Esophagus muscularis mucosa (tissue), 4 donors: ENCODE measurements around the gene AGT.

Experiments used
- EP300 ChIP-seq: sonication (generic); formaldehyde crosslinking; IDR thresholded peaks from one replicate; pipeline ENCODE4 v1.6.1; 2017; ENCODE audit warnings: antibody characterized with exemption
- POLR2A ChIP-seq: fragments of 450-650 bp; IDR thresholded peaks from one replicate; pipeline ENCODE4 v1.6.1; 2017; ENCODE audit warnings: antibody characterized with exemption, moderate library complexity, mild to moderate bottlenecking, low read depth
- TF ChIP-seq, protein P1 (sequence below), 3 experiments: fragments of 200-600 bp in 2 of 3; fragments of 450-650 bp in 1 of 3; sonication (generic) in 2 of 3; IDR thresholded peaks; one replicate each; pipeline ENCODE4 v1.5.1; 2017 to 2019; ENCODE audit warnings: antibody characterized with exemption in 3 of 3, mild to moderate bottlenecking in 2 of 3, moderate library complexity in 1 of 3

DNA sequence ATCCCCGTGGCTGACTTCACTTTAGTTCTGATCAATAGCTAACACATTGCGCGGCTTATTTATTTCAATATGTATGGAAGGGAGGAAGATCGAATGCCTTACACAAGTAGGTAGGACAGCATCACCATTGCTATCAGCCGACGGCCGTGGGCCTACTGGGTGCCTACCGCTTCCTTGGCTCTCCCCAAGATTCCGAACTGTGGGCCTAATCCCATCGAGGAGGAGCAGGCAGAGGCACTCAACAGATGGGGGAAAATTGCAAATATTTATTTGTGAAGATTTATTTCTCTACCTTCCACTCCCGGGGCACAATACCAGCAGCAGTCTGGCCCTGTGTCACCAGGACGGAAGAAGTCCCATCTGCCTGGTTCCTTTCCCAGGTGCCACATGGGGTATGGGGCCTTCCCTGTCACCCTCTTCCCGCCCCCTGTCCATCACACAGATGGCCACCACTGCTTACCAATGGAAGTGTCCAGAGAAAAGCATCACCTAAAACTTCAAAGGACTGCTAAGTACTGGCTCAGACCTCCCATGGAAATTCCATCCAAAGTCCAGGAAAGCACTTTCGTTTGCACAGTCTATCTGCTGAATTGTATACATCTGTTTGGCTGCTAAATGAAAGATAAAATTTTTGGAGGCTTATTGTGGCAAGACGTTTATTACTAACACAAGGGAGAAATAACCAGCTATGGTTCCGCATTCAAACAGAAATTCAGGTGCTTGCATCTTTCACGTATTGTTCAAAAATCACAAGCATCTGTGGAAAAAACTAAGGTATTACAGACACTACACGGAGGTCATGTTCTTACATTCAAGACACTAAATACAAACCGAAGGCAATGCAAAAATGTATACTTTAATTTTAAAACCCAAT lies 11.8 kb downstream of the AGT start:
- TF ChIP-seq, protein P1, sequence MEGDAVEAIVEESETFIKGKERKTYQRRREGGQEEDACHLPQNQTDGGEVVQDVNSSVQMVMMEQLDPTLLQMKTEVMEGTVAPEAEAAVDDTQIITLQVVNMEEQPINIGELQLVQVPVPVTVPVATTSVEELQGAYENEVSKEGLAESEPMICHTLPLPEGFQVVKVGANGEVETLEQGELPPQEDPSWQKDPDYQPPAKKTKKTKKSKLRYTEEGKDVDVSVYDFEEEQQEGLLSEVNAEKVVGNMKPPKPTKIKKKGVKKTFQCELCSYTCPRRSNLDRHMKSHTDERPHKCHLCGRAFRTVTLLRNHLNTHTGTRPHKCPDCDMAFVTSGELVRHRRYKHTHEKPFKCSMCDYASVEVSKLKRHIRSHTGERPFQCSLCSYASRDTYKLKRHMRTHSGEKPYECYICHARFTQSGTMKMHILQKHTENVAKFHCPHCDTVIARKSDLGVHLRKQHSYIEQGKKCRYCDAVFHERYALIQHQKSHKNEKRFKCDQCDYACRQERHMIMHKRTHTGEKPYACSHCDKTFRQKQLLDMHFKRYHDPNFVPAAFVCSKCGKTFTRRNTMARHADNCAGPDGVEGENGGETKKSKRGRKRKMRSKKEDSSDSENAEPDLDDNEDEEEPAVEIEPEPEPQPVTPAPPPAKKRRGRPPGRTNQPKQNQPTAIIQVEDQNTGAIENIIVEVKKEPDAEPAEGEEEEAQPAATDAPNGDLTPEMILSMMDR (IDR thresholded peaks at IDR 0.05) = no peak
- TF ChIP-seq POLR2A (no peak), EP300 (no peak)
